ENCODE data around the gene RIC1.
"Not testable (repeated sequence)": the region's sequence is repeated elsewhere in the genome, so short reads cannot be mapped to it uniquely, and the experiment has no call there.

Gene RIC1

GRCh38 chr9:5743109-5743508, 114.2 kb downstream of the RIC1 start:
- no peak for DNase-seq

DNA sequence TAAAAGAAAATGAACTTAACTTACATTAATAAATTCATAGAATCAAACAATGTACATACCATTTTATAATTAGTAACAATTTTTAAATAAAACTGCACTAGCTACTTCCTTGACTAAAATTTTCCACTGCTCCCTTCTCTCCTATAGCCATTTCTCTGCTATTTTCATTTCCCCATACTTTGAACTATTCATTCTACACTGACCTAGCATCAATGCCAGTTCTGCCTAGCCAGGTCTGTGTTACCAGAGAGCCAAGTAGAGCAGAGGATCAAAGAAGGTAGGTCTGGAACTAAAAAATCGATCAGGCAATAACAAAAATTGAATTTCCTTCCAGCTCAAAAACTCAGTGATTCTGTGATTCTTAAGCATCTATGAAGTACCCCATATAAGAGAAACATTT, 119.5 kb downstream of the RIC1 start:
- DNase-seq = no peak

- no peak for DNase-seq
Observed at GRCh38 chr9:5749306-5749705, 120.4 kb downstream of the RIC1 start.

DNA sequence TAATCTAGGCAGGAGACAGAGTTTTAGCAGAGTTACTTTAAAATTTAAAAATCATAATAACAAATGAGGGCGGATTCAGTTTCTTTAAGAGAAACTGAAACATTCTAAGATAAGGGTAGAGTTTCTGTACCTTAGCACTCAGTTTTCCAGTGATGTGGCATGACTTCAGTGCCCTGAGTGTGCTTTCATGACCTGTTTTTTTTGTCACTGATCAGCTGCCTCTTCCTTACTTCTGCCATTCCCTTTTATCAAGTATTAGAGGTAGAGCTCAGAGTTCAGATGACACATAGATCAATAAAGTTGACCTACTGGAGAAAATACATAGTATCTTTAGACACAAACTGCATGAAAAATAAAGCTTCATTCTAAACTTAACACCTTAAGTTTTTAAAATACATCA, 121.7 kb downstream of the RIC1 start:
- DNase-seq = no peak

DNA sequence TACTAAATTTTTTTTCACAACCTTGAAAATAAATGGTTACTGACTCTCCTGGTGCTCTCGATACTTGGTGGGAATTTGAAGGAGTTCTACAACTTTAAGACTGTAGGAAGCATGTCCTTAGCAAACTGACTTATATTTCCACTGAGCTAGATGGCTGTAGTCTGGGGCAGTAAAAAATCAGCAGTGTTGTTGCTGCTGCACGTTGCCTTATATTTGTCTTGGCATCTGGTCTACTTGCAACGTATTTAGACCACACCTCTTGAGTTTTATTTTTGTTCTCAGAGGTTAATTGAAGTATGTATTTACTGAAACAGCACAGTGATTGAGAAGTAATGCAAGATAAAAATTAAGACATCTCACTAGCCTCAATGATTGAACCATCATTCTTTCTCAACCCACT, 127.7 kb downstream of the RIC1 start:
- DNase-seq = no peak

DNA sequence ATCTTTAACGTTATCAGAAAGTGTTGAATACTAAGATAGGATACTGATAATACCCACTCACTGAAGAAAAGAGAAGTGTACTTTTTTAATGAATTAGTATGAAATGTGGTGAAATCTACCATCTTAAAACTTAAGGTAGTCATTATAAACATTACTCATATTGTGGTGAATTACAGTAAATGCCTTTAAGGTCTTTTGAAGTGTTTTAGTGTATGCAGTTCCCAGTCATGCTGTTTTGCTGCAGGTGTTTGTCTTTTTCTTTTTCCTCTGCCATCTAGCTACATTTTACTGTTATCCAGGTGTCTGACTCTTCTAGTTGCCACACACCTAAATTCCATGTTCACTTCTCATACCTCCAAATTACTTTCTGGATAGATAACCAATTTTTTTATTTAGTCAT, 131.4 kb downstream of the RIC1 start:
- no peak for DNase-seq

GRCh38 chr9:5762421-5762820, 133.5 kb downstream of the RIC1 start:
- no peak for DNase-seq

GRCh38 chr9:5764130-5764868, 135.4 kb downstream of the RIC1 start:
- DNase-seq = no peak

DNA sequence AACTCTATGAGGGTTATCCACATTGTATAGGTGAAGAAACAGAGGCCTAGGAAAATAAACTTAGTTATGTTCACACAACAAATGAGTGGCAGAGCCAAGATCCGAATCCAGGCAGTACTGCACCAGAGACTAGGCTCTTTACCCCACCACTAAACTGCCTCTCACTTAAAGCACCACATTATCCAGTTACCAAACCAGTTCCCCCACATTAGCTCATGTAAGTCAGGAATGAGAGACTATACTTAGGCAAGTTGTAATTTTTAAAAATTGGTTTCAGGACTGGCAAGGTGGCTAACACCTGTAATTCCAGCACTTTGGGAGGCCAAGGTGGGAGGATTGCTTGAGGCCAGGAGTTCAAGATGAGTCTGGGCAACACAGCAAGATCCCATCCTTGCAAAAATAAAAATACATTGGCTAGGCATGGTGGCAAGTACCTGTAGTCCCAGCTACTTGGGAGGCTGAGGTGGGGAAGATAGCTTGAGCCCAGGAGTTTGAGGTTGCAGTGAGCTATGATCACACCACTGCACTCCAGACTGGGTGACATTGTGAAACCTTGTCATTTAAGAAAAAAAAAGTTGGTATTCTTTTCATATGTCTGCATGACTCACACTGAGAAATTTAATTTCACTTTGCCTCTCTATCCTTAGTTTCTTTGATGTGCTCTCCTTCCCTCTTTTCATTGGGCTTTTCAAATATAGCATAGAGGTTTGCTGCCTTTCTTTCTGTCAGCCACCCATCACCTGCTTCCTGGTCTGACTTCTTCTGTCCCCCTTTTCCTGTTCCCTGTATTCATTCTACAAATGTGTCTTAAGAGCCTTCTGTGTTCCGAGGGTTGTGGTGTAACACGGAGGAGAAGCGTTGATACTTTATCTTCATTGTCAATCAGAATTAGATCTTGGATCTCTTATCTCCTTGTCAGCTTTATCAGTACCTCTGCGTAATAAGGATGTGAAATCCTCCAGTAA, 139.3 kb downstream of the RIC1 start:
- no peak for DNase-seq

- no peak for DNase-seq
Observed at GRCh38 chr9:5773324-5773999, 144.6 kb downstream of the RIC1 start.

- no peak for DNase-seq
Observed at GRCh38 chr9:5778805-5779204, 149.9 kb downstream of the RIC1 start.

DNA sequence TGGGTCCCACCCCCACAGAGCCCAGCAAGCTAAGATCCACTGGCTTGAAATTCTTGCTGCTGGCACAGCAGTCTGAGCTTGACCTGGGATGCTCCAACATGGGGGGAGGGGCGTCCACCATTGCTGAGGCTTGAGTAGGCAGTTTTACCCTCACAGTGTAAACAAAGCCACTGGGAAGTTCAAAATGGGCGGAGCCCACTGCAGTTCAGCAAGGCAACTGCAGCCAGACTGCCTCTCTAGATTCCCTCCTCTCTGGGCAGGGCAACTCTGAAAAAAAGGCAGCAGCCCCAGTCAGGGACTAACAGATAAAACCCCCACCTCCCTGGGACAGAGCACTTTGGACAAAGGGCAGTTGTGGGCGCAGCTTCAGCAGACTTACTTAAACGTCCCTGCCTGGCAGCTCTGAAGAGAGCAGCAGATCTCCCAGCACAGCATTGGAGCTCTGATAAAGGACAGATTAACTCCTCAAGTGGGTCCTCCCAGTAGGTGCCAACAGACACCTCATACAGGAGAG, 150.9 kb downstream of the RIC1 start:
- DNase-seq = not testable (repeated sequence)

DNA sequence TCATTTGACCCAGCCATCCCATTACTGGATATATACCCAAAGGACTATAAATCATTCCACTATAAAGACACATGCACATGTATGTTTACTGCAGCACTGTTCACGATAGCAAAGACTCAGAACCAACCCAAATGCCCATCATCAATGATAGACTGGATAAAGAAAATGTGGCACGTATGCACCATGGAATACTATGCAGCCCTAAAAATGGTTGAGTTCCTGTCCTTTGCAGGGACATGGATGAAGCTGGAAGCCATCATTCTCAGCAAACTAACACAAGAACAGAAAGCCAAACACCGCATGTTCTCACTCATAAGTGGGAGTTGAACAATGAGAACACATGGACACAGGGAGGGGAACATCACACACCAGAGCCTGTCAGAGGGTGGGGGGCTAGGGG, 154.5 kb downstream of the RIC1 start:
- DNase-seq = not testable (repeated sequence)

DNA sequence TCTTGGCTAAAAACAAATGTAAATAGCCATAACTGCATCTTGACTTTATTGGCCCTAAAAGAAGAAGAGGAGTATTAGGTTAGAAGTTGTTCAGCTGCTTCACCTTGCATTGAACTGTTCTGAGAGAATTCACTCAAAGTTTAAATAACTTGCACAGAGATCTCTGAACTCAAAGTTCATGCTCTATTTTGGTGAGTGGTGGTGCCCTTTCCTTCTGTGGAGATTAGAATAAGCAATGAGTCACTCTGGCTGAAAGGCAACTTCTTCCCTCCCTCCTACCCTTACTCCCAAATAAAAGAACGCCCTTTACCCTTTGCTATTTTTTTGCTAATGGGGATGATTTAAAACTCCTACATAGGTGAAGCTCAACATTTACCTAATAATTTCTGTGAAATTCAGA, 155.1 kb downstream of the RIC1 start:
- no peak for DNase-seq

DNA sequence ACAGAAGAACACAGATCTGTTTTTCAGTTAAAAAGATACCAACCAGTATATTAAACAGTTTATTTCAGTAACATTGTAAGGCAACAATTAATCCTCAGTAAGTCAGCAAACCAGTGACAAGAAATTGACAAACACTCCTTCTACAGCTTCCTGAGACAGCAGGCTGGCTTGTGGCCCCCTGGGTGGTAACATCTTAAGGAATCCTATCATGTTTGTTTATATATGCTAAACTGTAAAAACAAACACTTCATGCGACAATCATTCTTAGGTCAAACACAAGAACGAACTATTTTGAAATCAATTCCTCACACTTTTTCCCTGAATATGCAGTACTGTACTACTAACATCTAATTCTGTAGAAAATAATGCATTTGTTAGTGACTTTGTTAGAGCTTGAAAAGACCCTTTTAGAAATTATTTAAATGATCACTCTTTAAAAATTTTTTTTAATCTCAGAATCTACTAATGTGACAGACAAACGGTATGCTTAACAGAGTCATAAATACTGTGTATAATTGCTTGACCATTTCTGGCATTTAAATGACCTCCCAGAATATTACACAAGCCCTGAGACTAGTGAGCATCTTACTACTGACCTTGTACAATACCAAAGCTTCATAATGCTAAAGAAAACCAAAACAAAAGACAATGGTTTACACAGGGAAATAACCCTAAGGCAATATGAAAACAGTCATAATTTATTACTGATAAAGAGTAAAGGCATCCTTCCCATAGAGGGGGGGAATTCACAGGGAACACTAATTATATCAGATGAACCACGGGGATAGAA, 155.8 kb downstream of the RIC1 start:
- DNase-seq = no peak

DNA sequence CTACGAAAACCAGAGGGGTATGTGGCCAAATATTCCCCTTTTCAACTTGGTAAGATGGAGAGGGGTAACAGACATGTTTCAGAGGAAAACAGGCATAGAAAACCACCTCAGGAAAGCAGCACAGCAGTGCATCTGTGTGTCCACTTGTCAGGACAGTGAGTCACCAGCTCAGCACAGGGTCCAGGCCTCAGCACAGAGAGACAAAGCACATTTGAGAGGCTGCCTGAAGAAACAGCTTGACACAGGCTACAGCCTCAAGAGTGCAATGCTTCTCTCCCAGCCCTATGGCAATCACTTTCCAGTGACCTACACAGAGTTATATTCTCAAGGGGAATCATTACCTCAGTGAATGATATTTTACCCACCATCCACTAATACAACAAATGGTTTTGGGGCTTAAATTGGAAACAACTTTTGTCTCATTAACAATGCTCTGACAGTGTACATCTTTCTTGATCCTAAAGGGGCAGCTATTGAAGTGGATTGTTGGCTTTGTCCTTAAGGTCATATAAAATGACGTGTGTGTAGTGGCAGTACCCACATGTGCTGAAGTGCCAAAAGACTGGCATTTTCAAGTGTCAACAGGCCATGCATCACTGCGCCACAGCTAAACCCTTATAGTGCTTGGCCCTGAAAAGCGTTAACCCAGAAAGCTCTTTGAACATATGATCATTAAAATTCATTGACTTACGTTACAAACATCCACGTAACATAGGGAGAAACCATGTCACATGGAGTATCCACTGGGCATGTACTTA, 157.6 kb downstream of the RIC1 start:
- DNase-seq = no peak

DNA sequence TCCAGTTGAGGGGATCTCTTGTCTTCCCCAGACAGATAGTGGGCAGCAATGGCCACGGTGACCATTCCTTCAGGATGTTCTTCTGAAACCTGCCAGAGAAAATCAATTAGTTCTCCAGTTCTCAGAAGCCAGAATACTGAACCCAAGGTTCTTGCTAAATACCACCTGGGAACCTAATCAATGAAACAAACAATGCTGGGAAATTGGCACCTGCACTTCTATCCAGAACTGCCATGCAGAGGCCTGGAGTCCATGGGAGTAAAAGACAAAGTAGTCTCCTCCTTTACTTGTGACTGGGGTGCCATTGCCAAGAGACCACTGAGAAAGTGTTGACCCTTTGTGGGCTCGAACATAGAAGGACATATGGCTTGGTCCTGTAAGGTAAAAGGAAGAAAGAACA, 158.3 kb downstream of the RIC1 start:
- DNase-seq = no peak

GRCh38 chr9:5787759-5788302, 158.9 kb downstream of the RIC1 start:
- no peak for DNase-seq

- no peak for DNase-seq
Observed at GRCh38 chr9:5789489-5789888, 160.6 kb downstream of the RIC1 start.

GRCh38 chr9:5790923-5791322, 162.0 kb downstream of the RIC1 start:
- no peak for DNase-seq

DNA sequence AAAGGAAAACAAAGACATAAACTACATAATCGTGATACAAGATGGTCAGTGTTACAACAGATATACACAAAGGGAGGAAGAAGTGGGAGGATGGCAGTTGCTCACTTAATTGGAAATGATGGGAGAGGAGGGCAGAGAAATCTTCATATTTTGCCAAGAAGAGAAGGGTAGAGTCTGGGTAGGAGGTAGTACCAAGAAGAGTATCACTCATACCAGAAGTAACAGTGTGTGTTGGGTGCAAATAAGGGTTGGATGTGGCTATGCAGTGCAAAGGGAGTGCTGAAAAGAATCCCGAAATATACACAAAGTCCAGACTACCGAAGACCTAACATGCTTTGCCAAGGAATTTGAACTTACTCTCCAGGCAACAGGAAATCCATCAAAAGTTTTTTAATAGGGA, 163.0 kb downstream of the RIC1 start:
- no peak for DNase-seq

All from CD4-positive, alpha-beta T cell treated with Interleukin-17A for 4 hours (primary cell).